SK-N-SH treated with all-trans-retinoic acid at 6 μM for 48 hours (cell line): Measurements from ENCODE around the gene LPP.

Experiments
- ESRRG ChIP-seq: fragments of 250-450 bp; sonication (Bioruptor Pico); IDR thresholded peaks from 2 replicates; pipeline ENCODE4 v1.6.1; 2021; ENCODE audit warnings: mild to moderate bottlenecking
- SNAI2 ChIP-seq: fragments of 250-450 bp; sonication (Bioruptor Pico); IDR thresholded peaks from 2 replicates; pipeline ENCODE4 v1.5.0; 2020; ENCODE audit warnings: mild to moderate bottlenecking, moderate library complexity
- ZC3H10 ChIP-seq: fragments of 250-450 bp; sonication (Bioruptor Pico); IDR thresholded peaks from 2 replicates; pipeline ENCODE4 v1.5.1; 2021; ENCODE audit warnings: mild to moderate bottlenecking, moderate library complexity
- ZFP3 ChIP-seq: fragments of 250-450 bp; sonication (Bioruptor Pico); IDR thresholded peaks from 2 replicates; pipeline ENCODE4 v1.5.0; 2020; ENCODE audit warnings: mild to moderate bottlenecking, moderate library complexity
- ZFP30 ChIP-seq: fragments of 450-650 bp; formaldehyde crosslinking; IDR thresholded peaks from 2 replicates; pipeline ENCODE4 v1.5.0; 2022; ENCODE audit warnings: mild to moderate bottlenecking, moderate library complexity
- ZNF8 ChIP-seq: fragments of 450-650 bp; formaldehyde crosslinking; IDR thresholded peaks from 2 replicates; pipeline ENCODE4 v1.5.0; 2020; ENCODE audit warnings: mild to moderate bottlenecking, moderate library complexity
- TF ChIP-seq, protein P1 (sequence below): fragments of 250-450 bp; sonication (Bioruptor Pico); IDR thresholded peaks from 2 replicates; pipeline ENCODE4 v1.8.0; 2020; ENCODE audit warnings: mild to moderate bottlenecking, moderate library complexity, borderline replicate concordance
- TF ChIP-seq, protein P2 (sequence below): fragments of 250-450 bp; sonication (Bioruptor Pico); IDR thresholded peaks from 2 replicates; pipeline ENCODE4 v1.8.0; 2021; ENCODE audit warnings: low read depth, mild to moderate bottlenecking, moderate library complexity, borderline replicate concordance

DNA sequence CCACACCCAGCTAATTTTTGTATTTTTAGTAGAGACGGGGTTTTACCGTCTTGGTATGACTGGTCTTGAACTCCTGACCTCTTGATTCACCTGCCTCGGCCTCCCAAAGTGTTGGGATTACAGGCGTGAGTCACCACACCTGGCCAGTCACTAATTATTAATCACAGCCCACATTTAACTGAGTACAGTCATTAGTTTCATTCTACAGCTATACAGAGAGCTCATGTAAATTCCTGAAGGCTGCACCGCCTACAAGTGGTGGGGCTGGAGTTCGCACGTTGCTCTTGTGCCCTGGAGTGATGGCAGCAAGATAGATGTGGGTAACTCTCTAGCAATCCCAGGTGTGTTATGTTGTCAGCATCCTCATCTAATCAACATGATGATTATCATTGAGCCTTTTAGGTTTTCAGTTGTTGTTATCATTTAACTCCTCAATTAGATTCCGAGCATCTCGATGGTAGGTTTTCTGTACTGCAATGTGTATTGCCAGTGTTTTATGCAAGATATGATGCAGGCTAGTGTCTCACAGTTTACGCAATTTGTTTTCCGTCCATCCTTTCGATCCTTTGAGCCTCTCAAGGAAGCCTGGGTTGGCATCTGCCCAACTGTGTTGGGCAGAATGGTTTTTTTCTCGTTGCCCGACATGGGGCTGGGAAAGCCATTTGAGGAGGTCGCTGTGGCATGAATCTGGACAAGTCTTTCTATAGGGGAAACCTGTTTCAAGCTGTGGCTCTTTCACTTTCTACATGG, 216.3 kb downstream of the LPP start:
- TF ChIP-seq ZFP3 (CRISPR knock-in tag), result no peak
- no peak for TF ChIP-seq SNAI2 (CRISPR knock-in tag)
- TF ChIP-seq, protein P1, sequence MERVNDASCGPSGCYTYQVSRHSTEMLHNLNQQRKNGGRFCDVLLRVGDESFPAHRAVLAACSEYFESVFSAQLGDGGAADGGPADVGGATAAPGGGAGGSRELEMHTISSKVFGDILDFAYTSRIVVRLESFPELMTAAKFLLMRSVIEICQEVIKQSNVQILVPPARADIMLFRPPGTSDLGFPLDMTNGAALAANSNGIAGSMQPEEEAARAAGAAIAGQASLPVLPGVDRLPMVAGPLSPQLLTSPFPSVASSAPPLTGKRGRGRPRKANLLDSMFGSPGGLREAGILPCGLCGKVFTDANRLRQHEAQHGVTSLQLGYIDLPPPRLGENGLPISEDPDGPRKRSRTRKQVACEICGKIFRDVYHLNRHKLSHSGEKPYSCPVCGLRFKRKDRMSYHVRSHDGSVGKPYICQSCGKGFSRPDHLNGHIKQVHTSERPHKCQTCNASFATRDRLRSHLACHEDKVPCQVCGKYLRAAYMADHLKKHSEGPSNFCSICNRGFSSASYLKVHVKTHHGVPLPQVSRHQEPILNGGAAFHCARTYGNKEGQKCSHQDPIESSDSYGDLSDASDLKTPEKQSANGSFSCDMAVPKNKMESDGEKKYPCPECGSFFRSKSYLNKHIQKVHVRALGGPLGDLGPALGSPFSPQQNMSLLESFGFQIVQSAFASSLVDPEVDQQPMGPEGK, result no peak
- TF ChIP-seq ZC3H10, result no peak
- no peak for TF ChIP-seq ZFP30 (CRISPR knock-in tag)
- TF ChIP-seq ESRRG (CRISPR knock-in tag), result no peak
- no peak for TF ChIP-seq ZNF8
- TF ChIP-seq, protein P2, sequence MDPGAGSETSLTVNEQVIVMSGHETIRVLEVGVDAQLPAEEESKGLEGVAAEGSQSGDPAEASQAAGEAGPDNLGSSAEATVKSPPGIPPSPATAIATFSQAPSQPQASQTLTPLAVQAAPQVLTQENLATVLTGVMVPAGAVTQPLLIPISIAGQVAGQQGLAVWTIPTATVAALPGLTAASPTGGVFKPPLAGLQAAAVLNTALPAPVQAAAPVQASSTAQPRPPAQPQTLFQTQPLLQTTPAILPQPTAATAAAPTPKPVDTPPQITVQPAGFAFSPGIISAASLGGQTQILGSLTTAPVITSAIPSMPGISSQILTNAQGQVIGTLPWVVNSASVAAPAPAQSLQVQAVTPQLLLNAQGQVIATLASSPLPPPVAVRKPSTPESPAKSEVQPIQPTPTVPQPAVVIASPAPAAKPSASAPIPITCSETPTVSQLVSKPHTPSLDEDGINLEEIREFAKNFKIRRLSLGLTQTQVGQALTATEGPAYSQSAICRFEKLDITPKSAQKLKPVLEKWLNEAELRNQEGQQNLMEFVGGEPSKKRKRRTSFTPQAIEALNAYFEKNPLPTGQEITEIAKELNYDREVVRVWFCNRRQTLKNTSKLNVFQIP, result no peak
